Smooth muscle cell (in vitro differentiated cells): ENCODE data around the gene GNS. TPM values are rescaled to one million over a fixed set of nuclear protein-coding genes. Genes with fewer than 3 reads are reported as not detected.
"Not testable (repeated sequence)": the region's sequence is repeated elsewhere in the genome, so short reads cannot be mapped to it uniquely, and the experiment has no call there.

Experiments used
- DNase-seq: peaks from one replicate; lab custom pipeline; 2025; ENCODE audit not compliant: unreplicated experiment; lab: John Stamatoyannopoulos, UW
- H2AFZ ChIP-seq: fragments of 200-600 bp; sonication (generic); 2 replicates; pipeline ENCODE4 v1.6.0; 2016; ENCODE audit warnings: antibody characterized with exemption, low read depth, mild to moderate bottlenecking
- H3F3A ChIP-seq: fragments of 200-600 bp; sonication (generic); 2 replicates; pipeline ENCODE4 v1.6.0; 2017; ENCODE audit warnings: antibody characterized with exemption, low read depth
- H3K27ac ChIP-seq: fragments of 200-600 bp; sonication (generic); 2 replicates; pipeline ENCODE4 v1.5.1; 2016; ENCODE audit warnings: low read depth, mild to moderate bottlenecking
- H3K27me3 ChIP-seq: fragments of 200-600 bp; sonication (generic); 2 replicates; pipeline ENCODE4 v1.6.1; 2016; ENCODE audit warnings: low read depth, mild to moderate bottlenecking
- H3K36me3 ChIP-seq: fragments of 200-600 bp; sonication (generic); 2 replicates; pipeline ENCODE4 v1.5.1; 2016; ENCODE audit warnings: low read depth
- H3K4me1 ChIP-seq: fragments of 200-600 bp; sonication (generic); 2 replicates; pipeline ENCODE4 v1.5.1; 2016; ENCODE audit warnings: low read depth
- H3K4me2 ChIP-seq: fragments of 200-600 bp; sonication (generic); 2 replicates; pipeline ENCODE4 v1.6.0; 2016; ENCODE audit warnings: mild to moderate bottlenecking
- H3K4me3 ChIP-seq: fragments of 200-600 bp; sonication (generic); 2 replicates; pipeline ENCODE4 v1.5.1; 2016; ENCODE audit warnings: mild to moderate bottlenecking
- H3K79me2 ChIP-seq: fragments of 200-600 bp; sonication (generic); 2 replicates; pipeline ENCODE4 v1.6.0; 2016; ENCODE audit warnings: low read depth, mild to moderate bottlenecking
- H3K9ac ChIP-seq: fragments of 200-600 bp; sonication (generic); 2 replicates; pipeline ENCODE4 v1.6.0; 2016; ENCODE audit warnings: low read depth
- H3K9me3 ChIP-seq: fragments of 200-600 bp; sonication (generic); replicated peaks from 2 replicates; pipeline ENCODE4 v1.5.1; 2016; ENCODE audit warnings: low read depth
- H4K20me1 ChIP-seq: fragments of 200-600 bp; sonication (generic); 2 replicates; pipeline ENCODE4 v1.6.0; 2016; ENCODE audit warnings: low read depth
- CTCF ChIP-seq: fragments of 200-600 bp; sonication (generic); IDR thresholded peaks from 2 replicates; pipeline ENCODE4 v1.5.1; 2017; ENCODE audit warnings: borderline replicate concordance, mild to moderate bottlenecking, antibody characterized with exemption; ENCODE audit not compliant: insufficient read depth, poor library complexity, severe bottlenecking
- WGBS: methylation state at CpG from one replicate; pipeline ENCODE4 v1.1.7; 2016; ENCODE audit warnings: low lambda C conversion rate; 5-methylcytosine and 5-hydroxymethylcytosine counted together
- polyA plus RNA-seq: library from polyadenylated mRNA; unstranded; fragments of >200 nt; fragmentation: Nextera tagmentation; extraction: Ambion mirVana; gene quantifications from 2 replicates; pipeline ENCODE4 v1.2.1, GENCODE V29; 2016
- total RNA-seq: library from RNA; depleted of rRNA; stranded (reverse); fragments of >200 nt; gene quantifications from 2 replicates; pipeline ENCODE4 v1.2.3, GENCODE V29; 2014

Gene GNS
- total and polyA plus RNA-seq, 2 experiments from 2014 or later = 36.4 to 64.9 TPM

- H3K79me2 ChIP-seq = no peaks in the 10 kb centered on the region
- no peak overlapping the region for H3K27ac ChIP-seq
- no peak overlapping the region for H3K4me2 ChIP-seq
- no peak overlapping the region for H3K4me3 ChIP-seq
- no peaks in the 10 kb centered on the region for H3F3A ChIP-seq
- no peak overlapping the region for H2AFZ ChIP-seq
- DNase-seq = no peak
- H3K9ac ChIP-seq = no peak overlapping the region
- no peaks in the 10 kb centered on the region for H3K9me3 ChIP-seq
- no peaks in the 10 kb centered on the region for H3K4me1 ChIP-seq
- no peaks in the 10 kb centered on the region for H4K20me1 ChIP-seq
- H3K27me3 ChIP-seq = peaks cover 12% of the 10 kb centered on the region
- 97% methylated on average over 2 of the region's 2 CpGs for WGBS
- TF ChIP-seq CTCF = no peak
- H3K36me3 ChIP-seq = no peaks in the 10 kb centered on the region
Observed at GRCh38 chr12:64806173-64806572, 47.0 kb upstream of the GNS start.

GRCh38 chr12:64802180-64802775 lies 43.1 kb upstream of the GNS start:
- H3K79me2 ChIP-seq, H2AFZ ChIP-seq, H3K4me2 ChIP-seq, H3K27ac ChIP-seq, H3K9ac ChIP-seq, H4K20me1 ChIP-seq, H3K36me3 ChIP-seq, H3F3A ChIP-seq, DNase-seq, H3K4me3 ChIP-seq, H3K9me3 ChIP-seq, H3K4me1 ChIP-seq: not testable (repeated sequence)
- H3K27me3 ChIP-seq = peaks cover 24% of the 10 kb centered on the region
- peak; percentile 86 for TF ChIP-seq CTCF
- WGBS = 40% methylated on average over 8 of the region's 8 CpGs

GRCh38 chr12:64801381-64801780 lies 42.2 kb upstream of the GNS start:
- Histone ChIP-seq H3K4me2 (no peak overlapping the region), H3K9ac (no peak overlapping the region), H3K4me3 (no peak overlapping the region), H3K79me2 (no peaks in the 10 kb centered on the region), H3K9me3 (no peaks in the 10 kb centered on the region), H3K36me3 (no peaks in the 10 kb centered on the region), H4K20me1 (no peaks in the 10 kb centered on the region), H2AFZ (no peak overlapping the region), H3K27me3 (peaks cover 24% of the 10 kb centered on the region), H3K27ac (no peak overlapping the region), H3F3A (no peaks in the 10 kb centered on the region), H3K4me1 (no peaks in the 10 kb centered on the region)
- TF ChIP-seq CTCF = no peak
- DNase-seq = no peak
- WGBS = 73% methylated on average over 2 of the region's 2 CpGs

- Histone ChIP-seq H3K36me3 (no peaks in the 10 kb centered on the region), H3K27me3 (peaks cover 24% of the 10 kb centered on the region), H3K27ac (no peak overlapping the region), H3K4me2 (no peak overlapping the region), H3K9ac (no peak overlapping the region), H3K79me2 (no peaks in the 10 kb centered on the region), H4K20me1 (no peaks in the 10 kb centered on the region), H3F3A (no peaks in the 10 kb centered on the region), H2AFZ (no peak overlapping the region), H3K4me1 (no peaks in the 10 kb centered on the region), H3K4me3 (no peak overlapping the region), H3K9me3 (no peaks in the 10 kb centered on the region)
- no peak for DNase-seq
- 77% methylated on average over 5 of the region's 5 CpGs for WGBS
- no peak for TF ChIP-seq CTCF
Observed at GRCh38 chr12:64800640-64801039, 41.4 kb upstream of the GNS start.
